DND-41 (cell line): ENCODE data around the gene NOS1.
A peak's percentile ranks its signal among the peaks of the same experiment; 100 is the strongest.

ENCODE experiments used
- ATAC-seq: fragments of 200-7000 bp; cut with Tn5 transposase; 3 replicates; pipeline ENCODE4 v1.9.1; 2021; ENCODE audit warnings: low read depth; ENCODE audit not compliant: insufficient read depth
- DNase-seq: peaks from one replicate; pipeline ENCODE4 v3.0.0-alpha.2; 2020
- H2AFZ ChIP-seq: 2 replicates; pipeline ENCODE4 v1.6.0; 2012; ENCODE audit warnings: low read depth, low read length
- H3K27ac ChIP-seq: 2 replicates; pipeline ENCODE4 v1.5.1; 2012; ENCODE audit warnings: low read length, inconsistent platforms
- H3K27me3 ChIP-seq: fragments of 200-600 bp; sonication (generic); 2 replicates; pipeline ENCODE4 v1.6.0; 2012; ENCODE audit warnings: low read length, mild to moderate bottlenecking, inconsistent platforms; ENCODE audit not compliant: insufficient read depth, poor library complexity
- H3K36me3 ChIP-seq: 2 replicates; pipeline ENCODE4 v1.5.1; 2012; ENCODE audit warnings: low read length, inconsistent platforms; ENCODE audit not compliant: insufficient read depth
- H3K4me1 ChIP-seq: 2 replicates; pipeline ENCODE4 v1.5.1; 2012; ENCODE audit warnings: mild to moderate bottlenecking, low read length; ENCODE audit not compliant: insufficient read depth
- H3K4me2 ChIP-seq: 2 replicates; pipeline ENCODE4 v1.6.0; 2012; ENCODE audit warnings: mild to moderate bottlenecking, moderate library complexity, low read length, inconsistent platforms; ENCODE audit not compliant: insufficient read depth
- H3K4me3 ChIP-seq, 2 experiments: fragments of 200-600 bp in 1 of 2; shearing (Covaris generic) in 1 of 2; 2 replicates each; pipeline ENCODE4 v1.5.1; 2012 to 2016; ENCODE audit warnings: inconsistent platforms in 2 of 2, low read length in 2 of 2, mild to moderate bottlenecking in 2 of 2, low read depth in 1 of 2, moderate library complexity in 1 of 2
- H3K79me2 ChIP-seq: 2 replicates; pipeline ENCODE4 v1.6.0; 2012; ENCODE audit warnings: low read length, inconsistent platforms; ENCODE audit not compliant: insufficient read depth
- H3K9ac ChIP-seq: 2 replicates; pipeline ENCODE4 v1.6.0; 2012; ENCODE audit warnings: low read depth, mild to moderate bottlenecking, inconsistent platforms, low read length, moderate library complexity
- H3K9me3 ChIP-seq: 2 replicates; pipeline ENCODE4 v1.5.1; 2012; ENCODE audit warnings: low read length, moderate library complexity, mild to moderate bottlenecking, inconsistent platforms; ENCODE audit not compliant: insufficient read depth, severe bottlenecking
- H4K20me1 ChIP-seq: 2 replicates; pipeline ENCODE4 v1.6.0; 2012; ENCODE audit warnings: low read length; ENCODE audit not compliant: insufficient read depth
- CTCF ChIP-seq: IDR thresholded peaks from 2 replicates; pipeline ENCODE4 v1.5.1; 2012; ENCODE audit warnings: borderline replicate concordance, low read length, moderate library complexity, mild to moderate bottlenecking; ENCODE audit not compliant: poor library complexity, severe bottlenecking; ENCODE audit errors: extremely low read depth
- EZH2 ChIP-seq: IDR thresholded peaks from 3 replicates; pipeline ENCODE4 v1.6.1; 2012; ENCODE audit warnings: borderline replicate concordance, low read depth, mild to moderate bottlenecking, moderate library complexity, low read length, inconsistent platforms; ENCODE audit not compliant: severe bottlenecking

Gene NOS1

GRCh38 chr12:117192057-117192456, 169.4 kb downstream of the NOS1 start:
- peaks cover 31% of the 10 kb centered on the region for H3K4me1 ChIP-seq
- no peak overlapping the region for H3K27ac ChIP-seq
- no peaks in the 10 kb centered on the region; the same call in 1 of the 2 replicates for H4K20me1 ChIP-seq
- no peak overlapping the region for H3K4me3 ChIP-seq
- TF ChIP-seq EZH2 (no peak), CTCF (no peak)
- no peaks in the 10 kb centered on the region for H3K9me3 ChIP-seq
- no peak for ATAC-seq
- no peak overlapping the region for H3K9ac ChIP-seq
- peaks cover 35% of the 10 kb centered on the region for H3K79me2 ChIP-seq
- no peak overlapping the region; the same call in 1 of the 2 replicates for H2AFZ ChIP-seq
- H3K36me3 ChIP-seq = peaks cover 9% of the 10 kb centered on the region
- H3K4me2 ChIP-seq = no peak overlapping the region
- DNase-seq = no peak
- H3K27me3 ChIP-seq = peaks cover 8% of the 10 kb centered on the region

GRCh38 chr12:117190210-117190781, 171.1 kb downstream of the NOS1 start, which contains the start of gene FBXO21:
FBXO21 (minus strand) TSS chr12:117190470; CDS start chr12:117190456, 14 bp downstream.
- H3K79me2 ChIP-seq = peaks cover 43% of the 10 kb centered on the region
- no peaks in the 10 kb centered on the region for H3K9me3 ChIP-seq
- peak; percentile 96 for ATAC-seq
- no peaks in the 10 kb centered on the region; the same call in 1 of the 2 replicates for H4K20me1 ChIP-seq
- H3K9ac ChIP-seq = peak within 1 kb of the TSS; percentile 81
- H3K27me3 ChIP-seq = peaks cover 6% of the 10 kb centered on the region
- peak within 1 kb of the TSS; percentile 85 to 93; a peak in 3 of 4 replicates for H3K4me3 ChIP-seq
- TF ChIP-seq EZH2 (no peak), CTCF (no peak)
- peak within 1 kb of the TSS; percentile 86 for H3K27ac ChIP-seq
- peaks cover 31% of the 10 kb centered on the region for H3K4me1 ChIP-seq
- peak within 1 kb of the TSS; percentile 97 for H2AFZ ChIP-seq
- peaks cover 24% of the 10 kb centered on the region for H3K36me3 ChIP-seq
- DNase-seq = peak; percentile 93
- peak within 1 kb of the TSS; percentile 85 for H3K4me2 ChIP-seq

GRCh38 chr12:117189725-117190209, 171.7 kb downstream of the NOS1 start:
- Histone ChIP-seq H3K79me2 (peaks cover 48% of the 10 kb centered on the region), H4K20me1 (no peaks in the 10 kb centered on the region; the same call in 1 of the 2 replicates), H2AFZ (peak overlapping the region; percentile 97), H3K9ac (peak overlapping the region; percentile 81), H3K9me3 (no peaks in the 10 kb centered on the region), H3K27me3 (peaks cover 6% of the 10 kb centered on the region), H3K4me2 (peak overlapping the region; percentile 85), H3K27ac (peak overlapping the region; percentile 86), H3K4me1 (peaks cover 31% of the 10 kb centered on the region), H3K4me3 (peak overlapping the region; percentile 85 to 93; a peak in 3 of 4 replicates), H3K36me3 (peaks cover 30% of the 10 kb centered on the region)
- TF ChIP-seq CTCF (no peak), EZH2 (no peak)
- DNase-seq = peak; percentile 47
- peak; percentile 18; the same call in 2 of the 3 replicates for ATAC-seq
